Right lobe of liver (tissue), 6 donors: ENCODE data around the gene FGF14. TPM values are rescaled to one million over a fixed set of nuclear protein-coding genes. Genes with fewer than 3 reads are reported as not detected.

Experiments
- ATAC-seq, 4 donors: fragments of 200-7000 bp; cut with Tn5 transposase; one replicate each; pipeline ENCODE4 v1.9.1; 2020; ENCODE audit warnings: mild to moderate bottlenecking in 4 of 4, moderate library complexity in 4 of 4
- DNase-seq, 3 donors: peaks; one replicate each; pipeline ENCODE4 v3.0.0-alpha.2; 2020
- H3K27ac ChIP-seq, 3 donors: fragments of 200-600 bp; one replicate each; pipeline ENCODE4 v1.8.0; 2022
- H3K27me3 ChIP-seq, 2 donors: fragments of 200-600 bp; one replicate each; pipeline ENCODE4 v1.8.0; 2022
- H3K36me3 ChIP-seq, 4 donors: fragments of 200-600 bp; sonication (generic) in 1 of 4; one replicate each; pipeline versions ENCODE4 v1.5.1 to v1.8.0; 2017 to 2022; ENCODE audit warnings: control low read depth in 1 of 4
- H3K4me1 ChIP-seq, 4 donors: fragments of 200-600 bp; sonication (generic) in 1 of 4; one replicate each; pipeline versions ENCODE4 v1.5.1 to v1.8.0; 2017 to 2022; ENCODE audit warnings: control low read depth in 1 of 4
- H3K4me3 ChIP-seq, 3 donors: fragments of 200-600 bp; one replicate each; pipeline ENCODE4 v1.8.0; 2022
- H3K9me3 ChIP-seq, 4 donors: fragments of 200-600 bp; sonication (generic) in 1 of 4; one replicate each; pipeline versions ENCODE4 v1.5.1 to v1.8.0; 2017 to 2022; ENCODE audit warnings: control low read depth in 1 of 4
- POLR2A ChIP-seq: fragments of 450-650 bp; IDR thresholded peaks from one replicate; pipeline ENCODE4 v1.6.1; 2017; ENCODE audit warnings: antibody characterized with exemption, mild to moderate bottlenecking
- WGBS: methylation state at CpG from one replicate; pipeline ENCODE4 v1.1.6; 2018; ENCODE audit warnings: low coverage, low lambda C conversion rate; ENCODE audit not compliant: insufficient coverage; ENCODE audit errors: missing lambda C conversion rate; 5-methylcytosine and 5-hydroxymethylcytosine counted together
- intact Hi-C, 2 donors: fragments of 100-400 bp; cut with DNase I; formaldehyde crosslinking; loops; one replicate each; pipeline versions ENCODE4 v1.11.2 to v1.14.1; 2022
- total RNA-seq, 6 experiments: library from RNA; depleted of rRNA in 2 of 6; stranded (reverse); fragments of >200 nt in 2 of 6; fragmentation: NEBNext Ultra II Directional in 3 of 6; extraction: Animal tissue kit (Norgen Biotek cat#: 25700) in 3 of 6; gene quantifications; one replicate each; pipeline versions ENCODE4 v1.1.0 to v1.2.4, GENCODE V29; 2016 to 2023
- TF ChIP-seq, protein P1 (sequence below), 4 donors: fragments of 200-600 bp in 3 of 4; fragments of 450-650 bp in 1 of 4; IDR thresholded peaks; one replicate each; pipeline versions ENCODE4 v1.5.1 to v1.8.0; 2016 to 2022; ENCODE audit warnings: antibody characterized with exemption in 4 of 4, mild to moderate bottlenecking in 2 of 4
- donor health status: DM: no; HTN: yes; CAD: no.
- donor health status: DM: no; HTN: no; CAD: no.
- donor health status: DM: no; HTN: no; CAD: no.
- donor health status: DM: no; HTN: yes; CAD: no.
- donor health status: DM: no; HTN: yes; CAD: no.

FGF14 gene
- total RNA-seq, 6 experiments from 2014 or later: 0.42 to 6.3 (median 1.2) TPM

DNA sequence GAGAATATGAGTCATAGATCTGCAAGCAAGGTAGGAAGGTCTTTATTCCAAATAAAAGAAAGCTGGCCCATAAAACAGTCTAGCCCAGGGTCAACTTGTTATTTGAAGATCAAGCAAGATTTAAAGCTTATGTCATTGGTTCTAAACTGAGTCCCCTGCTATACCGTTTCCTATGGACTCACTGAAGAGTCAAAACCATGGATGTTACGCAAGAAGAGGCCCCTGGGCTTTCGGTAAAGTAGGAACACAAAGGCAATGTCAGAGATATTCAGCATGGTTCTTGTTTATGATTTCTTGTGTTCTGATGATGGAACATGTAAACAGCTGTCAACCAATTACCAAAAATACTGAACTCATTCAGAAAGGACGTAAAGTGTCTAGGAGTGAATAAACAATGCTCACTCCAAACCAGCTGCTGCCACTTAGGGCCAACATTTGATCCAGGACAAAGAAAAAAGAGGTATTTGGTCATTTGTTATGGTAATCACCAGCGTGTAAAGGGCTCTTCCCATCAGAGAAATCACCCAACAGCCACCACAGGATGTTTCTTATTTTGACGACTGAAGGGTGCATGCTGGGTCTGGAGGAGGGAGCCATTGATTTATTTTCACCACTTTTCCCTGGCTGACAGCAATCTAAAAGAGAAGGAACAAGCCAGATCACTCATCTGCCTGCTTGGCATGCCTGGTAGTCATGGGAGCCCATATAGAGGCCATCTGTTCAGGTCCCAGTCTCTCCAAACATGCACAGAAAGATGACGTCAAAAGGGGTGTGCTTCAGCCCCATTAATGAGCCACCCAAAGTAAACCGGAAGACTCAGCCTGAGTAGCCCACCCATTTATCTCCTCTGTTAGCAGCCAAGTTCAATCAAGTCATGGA, 68.3 kb downstream of the FGF14 start:
- no peaks in the 10 kb centered on the region for H3K27me3 ChIP-seq
- no peak overlapping the region for H3K4me3 ChIP-seq
- no peak for TF ChIP-seq POLR2A
- TF ChIP-seq, protein P1, sequence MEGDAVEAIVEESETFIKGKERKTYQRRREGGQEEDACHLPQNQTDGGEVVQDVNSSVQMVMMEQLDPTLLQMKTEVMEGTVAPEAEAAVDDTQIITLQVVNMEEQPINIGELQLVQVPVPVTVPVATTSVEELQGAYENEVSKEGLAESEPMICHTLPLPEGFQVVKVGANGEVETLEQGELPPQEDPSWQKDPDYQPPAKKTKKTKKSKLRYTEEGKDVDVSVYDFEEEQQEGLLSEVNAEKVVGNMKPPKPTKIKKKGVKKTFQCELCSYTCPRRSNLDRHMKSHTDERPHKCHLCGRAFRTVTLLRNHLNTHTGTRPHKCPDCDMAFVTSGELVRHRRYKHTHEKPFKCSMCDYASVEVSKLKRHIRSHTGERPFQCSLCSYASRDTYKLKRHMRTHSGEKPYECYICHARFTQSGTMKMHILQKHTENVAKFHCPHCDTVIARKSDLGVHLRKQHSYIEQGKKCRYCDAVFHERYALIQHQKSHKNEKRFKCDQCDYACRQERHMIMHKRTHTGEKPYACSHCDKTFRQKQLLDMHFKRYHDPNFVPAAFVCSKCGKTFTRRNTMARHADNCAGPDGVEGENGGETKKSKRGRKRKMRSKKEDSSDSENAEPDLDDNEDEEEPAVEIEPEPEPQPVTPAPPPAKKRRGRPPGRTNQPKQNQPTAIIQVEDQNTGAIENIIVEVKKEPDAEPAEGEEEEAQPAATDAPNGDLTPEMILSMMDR (IDR thresholded peaks at IDR 0.05): no peak
- peaks cover 0 to 4% (median 0%) of the 10 kb centered on the region in 4 donors for H3K4me1 ChIP-seq
- no peaks in the 10 kb centered on the region for H3K9me3 ChIP-seq
- 72% methylated on average over 8 of the region's 8 CpGs for WGBS
- intact Hi-C loops: no loop called here
- H3K27ac ChIP-seq: no peak overlapping the region
- no peak for ATAC-seq
- H3K36me3 ChIP-seq: no peaks in the 10 kb centered on the region
- no peak for DNase-seq

DNA sequence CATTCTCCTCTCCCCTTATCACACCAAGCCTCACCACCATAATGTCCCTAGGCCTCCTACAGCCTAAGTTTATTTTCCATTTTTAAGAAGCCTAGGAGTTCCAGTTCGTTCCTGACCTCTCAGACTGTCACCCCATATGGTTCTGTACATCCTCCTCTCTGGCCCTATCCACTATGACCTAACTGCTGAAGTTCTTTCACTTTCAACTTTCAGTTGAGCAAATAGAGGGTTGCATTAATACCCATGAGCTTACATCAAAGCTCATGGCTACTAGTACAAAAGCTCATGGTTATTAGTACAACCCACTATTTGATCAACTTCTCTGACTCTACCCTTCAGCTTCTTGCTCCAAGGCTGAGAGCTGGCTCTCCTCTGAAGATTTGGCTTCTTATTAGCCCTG, 72.9 kb downstream of the FGF14 start:
- H3K27me3 ChIP-seq: no peaks in the 10 kb centered on the region
- ATAC-seq (peak; percentile 80 to 89 (median 86)), DNase-seq (no peak)
- H3K4me3 ChIP-seq: no peak overlapping the region
- H3K36me3 ChIP-seq: no peaks in the 10 kb centered on the region
- TF ChIP-seq, protein P1 (IDR thresholded peaks at IDR 0.05): no peak
- no peak for TF ChIP-seq POLR2A
- H3K9me3 ChIP-seq: no peaks in the 10 kb centered on the region
- peak overlapping the region in 1 of 3 donors; percentile 8 for H3K27ac ChIP-seq
- H3K4me1 ChIP-seq: peaks cover 0 to 29% (median 9%) of the 10 kb centered on the region in 4 donors
- intact Hi-C loops: no loop called here
- 0% methylated on average over 1 of the region's 1 CpG for WGBS

DNA sequence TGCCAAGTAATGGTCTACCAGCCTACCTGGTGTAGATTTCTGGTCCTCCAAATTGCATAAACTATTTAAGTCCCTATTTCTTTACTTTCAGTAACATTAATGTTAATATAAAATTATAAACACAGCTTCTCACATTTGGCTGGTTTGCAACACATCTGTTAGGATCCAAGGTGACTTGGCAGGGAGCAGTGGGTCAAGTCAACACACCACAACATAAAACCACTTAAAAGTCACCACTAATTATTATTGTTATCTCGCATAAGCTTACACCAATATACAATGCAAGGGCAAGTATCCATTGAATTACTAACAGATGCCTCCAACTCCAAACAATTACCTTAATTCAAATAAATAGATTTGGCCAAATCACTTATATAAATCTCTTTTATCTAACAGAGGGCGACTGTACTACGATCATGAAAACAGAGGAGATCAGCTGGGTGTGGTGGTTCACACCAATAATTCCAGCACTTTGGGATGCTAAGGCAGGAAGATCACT, 74.7 kb downstream of the FGF14 start:
- intact Hi-C loops: no loop called here
- WGBS: 48% methylated on average over 3 of the region's 3 CpGs
- peak overlapping the region; percentile 8 to 41 (median 22) for H3K27ac ChIP-seq
- no peaks in the 10 kb centered on the region for H3K27me3 ChIP-seq
- no peak for TF ChIP-seq POLR2A
- TF ChIP-seq, protein P1 (IDR thresholded peaks at IDR 0.05): no peak
- H3K4me3 ChIP-seq: no peak overlapping the region
- DNase-seq (no peak), ATAC-seq (peak; percentile 9 to 55 (median 44))
- no peaks in the 10 kb centered on the region for H3K36me3 ChIP-seq
- H3K9me3 ChIP-seq: no peaks in the 10 kb centered on the region
- H3K4me1 ChIP-seq: peaks cover 0 to 40% (median 9%) of the 10 kb centered on the region in 4 donors

DNA sequence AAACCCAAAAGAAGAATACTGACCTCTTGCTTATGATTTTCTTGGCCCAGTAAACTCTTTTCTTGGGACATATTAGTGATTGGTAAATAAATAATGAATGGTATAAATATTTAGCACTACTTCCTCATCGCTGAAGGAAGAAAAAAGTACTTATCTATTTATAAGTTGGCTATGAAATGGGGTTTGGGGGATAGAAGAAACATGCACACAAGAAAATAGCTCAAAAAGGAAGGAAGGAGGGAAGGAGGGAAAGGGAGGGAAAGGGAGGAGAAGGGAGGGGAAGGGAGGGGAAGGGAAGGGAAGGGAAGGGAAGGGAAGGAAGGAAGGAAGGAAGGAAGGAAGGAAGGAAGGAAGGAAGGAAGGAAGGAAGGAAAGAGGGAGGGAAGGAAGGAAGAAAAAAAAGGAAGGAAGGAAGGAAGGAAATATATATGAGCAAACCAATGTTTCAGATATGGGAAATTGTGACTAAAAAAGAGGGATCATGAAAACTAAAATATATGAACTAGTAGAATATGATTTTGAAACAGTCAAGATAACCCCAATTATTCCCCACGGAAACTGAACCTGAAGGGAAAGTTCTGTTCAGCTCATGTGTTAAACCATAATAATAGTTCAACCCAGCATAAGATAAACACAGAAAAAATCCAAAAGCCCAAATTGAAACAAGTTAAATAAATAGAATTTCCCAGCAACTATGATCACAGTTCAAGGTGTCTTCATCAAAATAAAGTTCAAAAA, 75.3 kb downstream of the FGF14 start:
- no peaks in the 10 kb centered on the region for H3K36me3 ChIP-seq
- WGBS: 37% methylated on average over 2 of the region's 2 CpGs
- H3K9me3 ChIP-seq: no peaks in the 10 kb centered on the region
- peak overlapping the region; percentile 8 to 41 (median 22) for H3K27ac ChIP-seq
- DNase-seq: no peak
- H3K4me3 ChIP-seq: no peak overlapping the region
- TF ChIP-seq POLR2A: no peak
- TF ChIP-seq, protein P1 (IDR thresholded peaks at IDR 0.05): no peak
- H3K4me1 ChIP-seq: peaks cover 0 to 40% (median 9%) of the 10 kb centered on the region in 4 donors
- intact Hi-C loops: no loop called here
- no peaks in the 10 kb centered on the region for H3K27me3 ChIP-seq
- ATAC-seq: peak; percentile 59 to 69 (median 64)
